KMS-11 (cell line): ENCODE results near the gene TENM4.

Experiments used
- H2AFZ ChIP-seq: fragments of 200-600 bp; sonication (generic); 2 replicates; pipeline ENCODE4 v1.6.1; 2016; ENCODE audit warnings: antibody characterized with exemption, mixed run types, low read depth
- H3K27ac ChIP-seq: fragments of 200-600 bp; sonication (generic); 2 replicates; pipeline ENCODE4 v1.6.1; 2016; ENCODE audit warnings: mild to moderate bottlenecking, mixed run types
- H3K27me3 ChIP-seq: fragments of 200-600 bp; sonication (generic); 2 replicates; pipeline ENCODE4 v1.6.1; 2017; ENCODE audit warnings: mild to moderate bottlenecking, low read depth, mixed run types, moderate library complexity; ENCODE audit not compliant: insufficient read depth
- H3K36me3 ChIP-seq: fragments of 200-600 bp; sonication (generic); 2 replicates; pipeline ENCODE4 v1.6.1; 2017; ENCODE audit warnings: mild to moderate bottlenecking, mixed run types; ENCODE audit not compliant: insufficient read depth
- H3K4me1 ChIP-seq: fragments of 200-600 bp; sonication (generic); 2 replicates; pipeline ENCODE4 v1.6.1; 2016; ENCODE audit warnings: mild to moderate bottlenecking, low read depth, mixed run types; ENCODE audit not compliant: poor library complexity, severe bottlenecking
- H3K4me2 ChIP-seq: fragments of 200-600 bp; sonication (generic); 2 replicates; pipeline ENCODE4 v1.7.0; 2016; ENCODE audit warnings: mild to moderate bottlenecking, mixed run types
- H3K4me3 ChIP-seq: fragments of 200-600 bp; sonication (generic); IDR thresholded peaks from 2 replicates; pipeline ENCODE4 v1.6.1; 2017; ENCODE audit warnings: low read depth, low read length, mixed read lengths; ENCODE audit not compliant: insufficient read depth
- H3K79me2 ChIP-seq: fragments of 200-600 bp; sonication (generic); 2 replicates; pipeline ENCODE4 v1.6.1; 2016; ENCODE audit warnings: low read depth, mixed run types; ENCODE audit not compliant: insufficient read depth
- H3K9ac ChIP-seq: fragments of 200-600 bp; sonication (generic); 2 replicates; pipeline ENCODE4 v1.6.1; 2016; ENCODE audit warnings: mild to moderate bottlenecking, mixed run types
- H4K20me1 ChIP-seq: fragments of 200-600 bp; sonication (generic); 2 replicates; pipeline ENCODE4 v1.6.1; 2016; ENCODE audit warnings: mild to moderate bottlenecking, mixed run types; ENCODE audit not compliant: insufficient read depth
- TF ChIP-seq, protein P1 (sequence below): fragments of 200-600 bp; sonication (generic); conservative IDR thresholded peaks from 2 replicates; pipeline ENCODE4 v1.6.1; 2017; ENCODE audit warnings: low read depth, mild to moderate bottlenecking, antibody characterized with exemption, low read length, moderate library complexity, mixed read lengths

Gene TENM4

DNA sequence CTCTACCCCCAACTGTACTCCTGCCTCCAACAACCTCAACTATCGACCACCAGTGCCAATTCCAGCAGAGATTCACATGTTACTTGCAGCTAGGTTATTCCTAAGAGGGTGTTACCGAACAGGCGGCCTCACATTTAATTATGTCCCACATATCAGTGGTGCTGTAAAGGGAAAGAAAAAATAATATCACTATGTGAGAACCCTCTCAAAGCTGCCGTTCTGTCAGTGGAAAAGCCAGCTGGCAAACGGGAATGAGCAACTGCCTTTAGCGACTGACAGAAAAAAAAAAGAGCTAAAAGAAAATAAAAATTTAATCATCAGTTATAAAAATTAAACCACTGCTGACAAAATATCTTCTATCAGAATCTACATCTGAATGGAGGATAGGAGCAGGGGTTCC, 595.3 kb downstream of the TENM4 start:
- Histone ChIP-seq H4K20me1 (no peaks in the 10 kb centered on the region), H3K27ac (no peak overlapping the region), H3K4me2 (no peak overlapping the region), H3K4me3 (no peak overlapping the region), H3K4me1 (no peaks in the 10 kb centered on the region), H2AFZ (no peak overlapping the region), H3K79me2 (no peaks in the 10 kb centered on the region), H3K27me3 (no peaks in the 10 kb centered on the region), H3K9ac (no peak overlapping the region), H3K36me3 (no peaks in the 10 kb centered on the region)
- TF ChIP-seq, protein P1, sequence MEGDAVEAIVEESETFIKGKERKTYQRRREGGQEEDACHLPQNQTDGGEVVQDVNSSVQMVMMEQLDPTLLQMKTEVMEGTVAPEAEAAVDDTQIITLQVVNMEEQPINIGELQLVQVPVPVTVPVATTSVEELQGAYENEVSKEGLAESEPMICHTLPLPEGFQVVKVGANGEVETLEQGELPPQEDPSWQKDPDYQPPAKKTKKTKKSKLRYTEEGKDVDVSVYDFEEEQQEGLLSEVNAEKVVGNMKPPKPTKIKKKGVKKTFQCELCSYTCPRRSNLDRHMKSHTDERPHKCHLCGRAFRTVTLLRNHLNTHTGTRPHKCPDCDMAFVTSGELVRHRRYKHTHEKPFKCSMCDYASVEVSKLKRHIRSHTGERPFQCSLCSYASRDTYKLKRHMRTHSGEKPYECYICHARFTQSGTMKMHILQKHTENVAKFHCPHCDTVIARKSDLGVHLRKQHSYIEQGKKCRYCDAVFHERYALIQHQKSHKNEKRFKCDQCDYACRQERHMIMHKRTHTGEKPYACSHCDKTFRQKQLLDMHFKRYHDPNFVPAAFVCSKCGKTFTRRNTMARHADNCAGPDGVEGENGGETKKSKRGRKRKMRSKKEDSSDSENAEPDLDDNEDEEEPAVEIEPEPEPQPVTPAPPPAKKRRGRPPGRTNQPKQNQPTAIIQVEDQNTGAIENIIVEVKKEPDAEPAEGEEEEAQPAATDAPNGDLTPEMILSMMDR = no peak

DNA sequence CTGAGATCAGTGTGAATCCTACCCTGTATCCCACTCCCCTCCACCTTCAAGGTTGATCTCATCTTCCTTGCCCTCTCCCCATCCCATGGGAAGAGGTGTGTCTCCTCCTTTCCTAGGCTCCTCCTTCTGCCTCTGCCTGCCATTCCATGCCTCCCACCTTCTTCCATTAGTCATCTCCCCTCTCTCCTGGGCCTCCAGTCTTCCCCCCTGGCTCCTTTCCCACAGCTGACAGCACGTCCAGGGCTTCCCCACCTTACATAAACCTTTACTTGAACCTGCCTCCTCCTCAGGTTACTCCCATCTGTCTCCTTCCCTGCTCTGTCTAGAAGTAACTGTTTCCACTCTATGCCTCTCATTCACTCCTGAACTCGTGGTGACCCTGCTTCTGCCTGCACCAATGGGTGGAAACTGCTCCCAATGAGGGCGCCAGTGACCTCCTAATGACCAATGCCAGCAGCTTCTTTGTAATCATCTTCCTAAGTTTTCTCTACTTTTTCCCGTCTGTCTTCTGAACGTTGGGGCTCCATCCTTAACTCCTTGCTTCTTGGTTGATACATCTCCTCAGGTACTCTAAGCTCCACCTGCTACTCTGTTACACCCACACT, 599.3 kb downstream of the TENM4 start:
- Histone ChIP-seq H3K79me2 (no peaks in the 10 kb centered on the region), H3K4me2 (no peak overlapping the region), H3K4me3 (no peak overlapping the region), H3K27me3 (no peaks in the 10 kb centered on the region), H3K9ac (no peak overlapping the region), H2AFZ (no peak overlapping the region), H3K27ac (no peak overlapping the region), H4K20me1 (no peaks in the 10 kb centered on the region), H3K4me1 (no peaks in the 10 kb centered on the region), H3K36me3 (no peaks in the 10 kb centered on the region)
- TF ChIP-seq, protein P1 = no peak

DNA sequence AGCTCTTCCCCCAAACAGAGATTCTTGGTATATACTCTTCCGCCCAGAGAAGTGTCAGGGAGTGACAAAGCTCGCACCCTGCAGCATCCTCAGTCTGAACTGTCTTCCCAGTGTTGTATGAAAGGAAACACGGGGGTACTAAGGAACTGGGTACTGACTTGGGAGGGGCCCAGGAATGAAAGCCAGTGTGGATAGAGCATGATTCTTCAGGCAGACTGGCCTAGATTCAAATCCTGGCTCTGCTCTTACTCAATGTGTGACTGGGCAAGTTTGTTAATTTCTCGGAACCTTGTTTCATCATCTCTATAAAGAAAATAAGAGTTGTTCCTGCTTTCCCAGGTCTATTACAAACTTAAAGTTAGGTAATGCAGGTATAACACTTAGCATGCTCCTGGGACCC, 600.2 kb downstream of the TENM4 start:
- Histone ChIP-seq H3K36me3 (no peaks in the 10 kb centered on the region), H3K79me2 (no peaks in the 10 kb centered on the region), H3K27me3 (no peaks in the 10 kb centered on the region), H3K4me2 (no peak overlapping the region), H3K4me1 (no peaks in the 10 kb centered on the region), H3K4me3 (no peak overlapping the region), H4K20me1 (no peaks in the 10 kb centered on the region), H3K9ac (no peak overlapping the region), H2AFZ (no peak overlapping the region), H3K27ac (no peak overlapping the region)
- TF ChIP-seq, protein P1 = no peak

DNA sequence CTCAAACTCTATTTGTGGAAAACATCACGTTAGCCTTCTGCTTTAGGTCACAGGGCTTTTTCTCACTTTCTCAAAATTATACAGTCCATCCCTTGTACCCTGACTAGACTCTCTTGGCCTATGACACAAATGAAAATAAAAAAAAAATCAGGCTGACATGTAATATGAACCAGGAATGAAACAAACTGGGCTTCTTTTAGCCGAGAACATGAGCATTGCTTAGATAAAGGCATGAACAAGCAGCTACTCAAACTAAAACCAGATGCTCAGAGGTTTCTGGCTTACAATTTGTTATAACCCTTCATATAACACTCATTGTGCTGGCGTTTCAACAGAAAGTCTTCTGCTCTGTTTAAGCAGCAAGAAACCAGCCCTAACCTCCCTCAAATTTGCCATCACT, 600.6 kb downstream of the TENM4 start:
- no peaks in the 10 kb centered on the region for H4K20me1 ChIP-seq
- TF ChIP-seq, protein P1 = no peak
- no peak overlapping the region for H3K4me3 ChIP-seq
- H3K27me3 ChIP-seq = no peaks in the 10 kb centered on the region
- no peaks in the 10 kb centered on the region for H3K79me2 ChIP-seq
- no peak overlapping the region for H3K27ac ChIP-seq
- H3K4me2 ChIP-seq = no peak overlapping the region
- H2AFZ ChIP-seq = no peak overlapping the region
- H3K9ac ChIP-seq = no peak overlapping the region
- H3K36me3 ChIP-seq = no peaks in the 10 kb centered on the region
- H3K4me1 ChIP-seq = no peaks in the 10 kb centered on the region
